GM12873 (cell line): ENCODE measurements around the gene ZZZ3.

Source experiments
- TF ChIP-seq, protein P1 (sequence below): IDR thresholded peaks from 2 replicates; pipeline ENCODE4 v1.5.1; 2012; ENCODE audit warnings: low read depth, mild to moderate bottlenecking, moderate library complexity, low read length, control low read depth; ENCODE audit not compliant: insufficient read depth; ENCODE audit errors: missing control alignments

ZZZ3 gene

DNA sequence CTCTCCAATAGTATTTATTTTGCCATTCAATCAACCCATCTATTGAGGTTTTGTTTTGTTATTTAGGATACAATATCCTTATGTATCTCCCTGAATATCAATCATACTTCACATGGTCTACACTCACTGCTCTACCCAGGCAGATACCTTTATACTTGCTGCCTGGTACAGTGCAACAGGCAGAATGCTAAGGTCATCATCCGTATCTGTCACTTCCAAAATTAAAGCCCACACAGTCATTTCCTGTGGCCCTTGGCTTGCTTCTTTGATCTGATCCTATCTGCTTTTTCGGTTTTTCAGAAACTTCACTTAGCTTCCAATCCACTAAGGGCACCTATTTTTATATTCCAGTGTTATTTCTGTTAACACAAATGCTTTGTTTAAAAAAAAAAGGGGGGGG lies 22.3 kb upstream of the ZZZ3 start:
- TF ChIP-seq, protein P1, sequence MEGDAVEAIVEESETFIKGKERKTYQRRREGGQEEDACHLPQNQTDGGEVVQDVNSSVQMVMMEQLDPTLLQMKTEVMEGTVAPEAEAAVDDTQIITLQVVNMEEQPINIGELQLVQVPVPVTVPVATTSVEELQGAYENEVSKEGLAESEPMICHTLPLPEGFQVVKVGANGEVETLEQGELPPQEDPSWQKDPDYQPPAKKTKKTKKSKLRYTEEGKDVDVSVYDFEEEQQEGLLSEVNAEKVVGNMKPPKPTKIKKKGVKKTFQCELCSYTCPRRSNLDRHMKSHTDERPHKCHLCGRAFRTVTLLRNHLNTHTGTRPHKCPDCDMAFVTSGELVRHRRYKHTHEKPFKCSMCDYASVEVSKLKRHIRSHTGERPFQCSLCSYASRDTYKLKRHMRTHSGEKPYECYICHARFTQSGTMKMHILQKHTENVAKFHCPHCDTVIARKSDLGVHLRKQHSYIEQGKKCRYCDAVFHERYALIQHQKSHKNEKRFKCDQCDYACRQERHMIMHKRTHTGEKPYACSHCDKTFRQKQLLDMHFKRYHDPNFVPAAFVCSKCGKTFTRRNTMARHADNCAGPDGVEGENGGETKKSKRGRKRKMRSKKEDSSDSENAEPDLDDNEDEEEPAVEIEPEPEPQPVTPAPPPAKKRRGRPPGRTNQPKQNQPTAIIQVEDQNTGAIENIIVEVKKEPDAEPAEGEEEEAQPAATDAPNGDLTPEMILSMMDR: no peak

DNA sequence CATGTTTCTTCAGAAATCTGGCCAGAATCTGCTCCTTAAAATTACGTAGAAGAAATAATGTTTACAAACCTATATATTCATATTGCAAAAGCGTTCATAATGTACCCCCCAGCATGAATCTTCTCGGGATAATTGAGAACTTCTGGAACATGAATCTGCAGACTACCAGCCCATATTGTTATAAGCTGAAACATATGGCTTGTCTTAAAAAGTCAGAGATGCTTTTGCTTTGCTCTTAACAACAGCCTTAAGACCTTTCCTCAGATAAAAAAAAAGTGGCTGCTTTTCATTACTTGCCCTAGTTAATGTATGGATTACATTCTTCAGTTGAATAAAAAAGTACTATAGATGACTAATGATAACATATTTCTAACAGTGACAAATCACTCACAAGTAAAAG lies 15.0 kb upstream of the ZZZ3 start:
- TF ChIP-seq, protein P1: no peak

DNA sequence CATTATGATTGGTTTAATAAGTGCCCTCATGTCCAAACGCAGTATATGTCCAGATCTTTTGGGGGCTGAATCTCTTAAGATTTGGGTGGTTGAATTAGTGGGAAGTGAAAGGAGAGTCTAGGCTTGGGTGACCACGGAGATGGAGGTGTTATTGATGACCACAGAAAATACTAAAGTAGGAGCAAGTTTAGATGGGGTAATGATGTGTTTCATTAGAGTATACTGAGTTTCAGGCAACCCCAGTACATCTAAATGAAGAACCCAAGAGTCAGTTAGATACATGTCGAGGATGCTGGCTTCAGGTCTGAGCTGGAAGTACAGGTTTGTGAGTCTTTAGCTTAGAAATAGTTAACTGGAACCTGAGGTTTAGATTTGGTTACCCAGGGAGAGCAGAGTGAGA lies 6.5 kb upstream of the ZZZ3 start:
- TF ChIP-seq, protein P1: no peak

DNA sequence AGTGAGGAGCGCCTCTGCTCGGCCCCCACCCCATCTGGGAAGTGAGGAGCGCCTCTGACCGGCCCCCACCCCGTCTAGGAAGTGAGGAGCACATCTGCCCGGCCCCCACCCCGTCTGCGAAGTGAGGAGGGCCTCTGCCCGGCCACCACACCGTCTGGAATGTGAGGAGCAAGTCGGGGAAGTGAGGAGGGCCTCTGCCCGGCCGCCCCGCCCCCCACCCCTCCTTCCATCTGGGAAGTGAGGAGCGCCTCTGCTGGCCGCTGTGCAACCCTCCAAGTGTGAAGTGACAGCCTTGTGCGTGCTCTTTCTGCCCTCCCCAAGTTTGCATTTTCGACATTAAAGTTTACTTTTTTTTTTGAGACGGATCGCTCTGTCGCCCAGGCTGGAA lies 5.1 kb upstream of the ZZZ3 start:
- TF ChIP-seq, protein P1: peak; percentile 33

DNA sequence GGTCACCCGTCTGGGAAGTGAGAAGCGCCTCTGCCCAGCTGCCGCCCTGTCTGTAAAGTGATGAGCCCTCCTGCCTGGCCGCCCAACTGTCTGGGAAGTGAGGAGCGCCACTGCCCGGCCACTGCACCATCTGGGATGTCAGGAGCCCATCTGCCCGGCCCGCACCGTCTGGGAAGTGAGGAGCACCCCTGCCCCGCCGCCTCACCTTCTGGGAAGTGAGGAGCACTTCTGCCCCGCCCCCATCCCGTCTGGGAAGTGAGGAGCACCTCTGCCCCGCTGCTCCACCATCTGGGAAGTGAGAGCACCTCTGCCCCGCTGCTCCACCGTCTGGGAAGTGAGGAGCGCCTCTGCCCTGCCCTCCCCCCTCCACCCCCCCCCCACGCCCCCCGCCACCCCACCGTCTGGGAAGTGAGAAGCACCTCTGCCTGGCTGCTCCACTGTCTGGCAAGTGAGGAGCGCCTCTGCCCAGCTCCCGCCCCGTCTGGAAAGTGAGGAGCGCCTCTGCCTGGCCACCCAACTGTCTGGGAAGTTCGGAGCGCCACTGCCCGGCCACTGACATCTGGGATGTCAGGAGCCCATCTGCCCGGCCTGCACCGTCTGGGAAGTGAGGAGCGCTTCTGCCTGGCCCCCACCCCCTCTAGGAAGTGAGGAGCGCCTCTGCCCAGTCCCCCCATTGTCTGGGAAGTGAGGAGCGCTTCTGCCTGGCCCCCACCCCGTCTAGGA lies 4.5 kb upstream of the ZZZ3 start:
- TF ChIP-seq, protein P1: no peak

DNA sequence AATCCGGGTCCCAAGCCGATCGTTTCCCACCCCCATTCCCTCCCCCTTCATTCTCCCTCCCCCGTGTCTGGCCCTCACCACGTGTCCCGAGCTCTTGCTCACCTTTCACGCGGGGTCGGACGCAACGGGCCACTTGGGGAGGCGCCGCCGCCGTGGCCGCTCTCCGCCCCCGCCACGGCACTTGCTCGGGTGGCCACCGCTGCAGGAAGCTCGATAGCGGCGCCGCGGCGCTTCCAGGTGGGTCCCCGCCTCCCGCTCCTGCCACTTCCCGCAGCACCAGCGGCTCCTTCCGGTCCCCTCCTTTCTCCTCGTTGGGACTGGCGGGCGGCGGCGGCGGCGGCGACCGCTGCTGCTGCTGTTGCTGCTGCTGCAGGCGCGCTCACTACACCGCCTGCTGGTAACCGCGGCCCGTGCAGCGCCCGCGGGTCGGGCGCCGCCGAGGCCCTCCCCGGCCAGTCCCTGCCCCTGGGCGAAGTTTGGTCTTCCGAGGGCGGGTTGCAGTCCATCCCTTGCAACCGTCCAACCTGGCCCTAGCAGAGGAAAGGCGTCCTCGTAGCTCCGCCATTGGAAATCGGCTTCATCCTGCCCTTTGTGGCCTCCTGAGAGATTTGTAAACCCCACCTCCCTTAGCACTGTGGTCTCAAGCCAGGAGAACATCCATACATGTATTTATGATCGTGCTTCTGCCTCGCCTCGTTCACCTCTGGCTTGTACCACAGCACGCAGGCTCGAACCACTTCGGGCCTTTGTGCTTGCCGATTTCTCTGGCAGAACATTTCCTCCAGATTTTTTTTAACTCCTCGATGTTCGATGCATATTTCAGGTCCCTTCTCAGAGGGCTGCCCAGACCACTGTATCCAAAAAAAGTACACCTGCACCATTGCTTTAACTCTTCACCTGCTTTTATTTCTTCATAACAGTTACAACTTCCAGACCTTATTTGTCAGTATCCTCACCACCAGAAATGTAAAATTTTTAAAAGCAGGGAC lies 996 bp upstream of the ZZZ3 start:
- TF ChIP-seq, protein P1: peak; percentile 89

DNA sequence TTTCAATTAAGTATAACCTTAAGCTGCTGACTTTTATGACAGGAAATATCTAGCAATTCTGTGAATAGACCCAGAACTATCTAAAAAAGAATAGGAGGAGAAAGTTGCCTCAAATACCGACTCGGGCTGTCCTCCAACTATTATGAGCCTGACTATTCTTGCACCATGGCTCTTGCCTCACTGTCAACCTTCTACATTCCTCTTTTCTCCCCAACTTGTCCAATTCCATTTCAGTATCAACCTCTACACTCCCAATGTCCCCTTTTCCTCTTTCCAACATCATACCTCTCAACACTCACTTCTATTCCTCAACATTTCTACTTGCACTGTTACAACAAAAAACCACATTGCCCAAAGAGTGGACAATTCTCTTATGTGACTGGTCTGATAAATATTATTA lies 2.3 kb downstream of the ZZZ3 start:
- TF ChIP-seq, protein P1: no peak
